Measurements from ENCODE around the gene ZNF655. TPM values are rescaled to one million over a fixed set of nuclear protein-coding genes. Genes with fewer than 3 reads are reported as not detected.

ZNF655 gene
- total and polyA plus RNA-seq, 2 of the 8 experiments (the other 6 are each of a cell fraction or from before 2014, with no cell fraction given) = 27.1 to 37.8 TPM

DNA sequence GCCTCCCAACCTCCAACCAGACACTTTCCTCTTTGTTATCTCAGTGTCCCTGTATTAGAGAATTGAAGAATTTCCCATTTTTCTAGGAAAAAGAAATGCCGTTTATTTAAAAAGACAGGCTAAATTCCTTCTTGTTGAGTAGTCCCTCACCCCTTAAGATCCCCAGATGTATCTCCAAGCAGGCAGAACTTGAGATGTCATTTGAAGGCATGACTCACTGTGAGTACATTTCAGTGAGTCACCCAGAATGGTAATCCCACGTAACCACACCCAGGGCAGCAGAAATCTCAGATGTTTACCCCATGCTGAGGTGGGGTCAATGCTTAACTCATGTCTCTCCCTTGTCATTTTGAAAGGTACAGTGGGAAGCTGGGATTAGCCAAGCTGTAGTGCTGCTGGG, 4.4 kb downstream of the ZNF655 start:
- Histone ChIP-seq H3K4me3 (ENCODE audit: extremely low read depth in 1 of 4, insufficient read depth in 2 of 4, low read depth in 3 of 4, low read length in 4 of 4) (no peak overlapping the region), H2BK120ac (replicated peaks; ENCODE audit: low read depth, low read length) (no peak overlapping the region), H3K23me2 (ENCODE audit: low read depth, low read length) (peaks cover under 1% of the 10 kb centered on the region; the same call in 1 of the 2 replicates), H3K23ac (ENCODE audit: insufficient read length) (no peak overlapping the region), H2BK20ac (ENCODE audit: low read length) (no peak overlapping the region), H3K4ac (replicated peaks; ENCODE audit: insufficient read length, low read depth, low read length) (no peak overlapping the region), H4K20me1 (replicated peaks in 1 of 2; ENCODE audit: control insufficient read depth in 1 of 2, insufficient read depth in 2 of 2, low read length in 2 of 2) (peaks cover 0 to 15% of the 10 kb centered on the region in 2 experiments), H3K56ac (replicated peaks; ENCODE audit: insufficient read length, low read depth, low read length) (no peak overlapping the region), H3K18ac (ENCODE audit: extremely low read depth, low read length) (no peak overlapping the region), H4K5ac (ENCODE audit: insufficient read length, low read depth, low read length) (no peak overlapping the region), H3K36me3 (ENCODE audit: control insufficient read depth in 2 of 4, insufficient read depth in 4 of 4, low read length in 3 of 4) (peaks cover 18 to 55% (median 37%) of the 10 kb centered on the region in 4 experiments), H2BK5ac (ENCODE audit: low read depth, low read length) (no peak overlapping the region), H2AK5ac (ENCODE audit: low read depth, low read length) (no peak overlapping the region), H4K91ac (replicated peaks; ENCODE audit: insufficient read length, low read length) (no peak overlapping the region), H3K79me2 (ENCODE audit: control insufficient read depth in 1 of 2, insufficient read depth in 2 of 2, low read length in 2 of 2) (peaks cover 5 to 32% of the 10 kb centered on the region in 2 experiments), H3K9me3 (ENCODE audit: insufficient read depth in 2 of 2, low read depth in 1 of 2, low read length in 1 of 2) (no peaks in the 10 kb centered on the region), H3K27me3 (replicated peaks in 1 of 4; ENCODE audit: control insufficient read depth in 3 of 4, extremely low read depth in 1 of 4, insufficient read depth in 3 of 4, low read length in 3 of 4) (no peaks in the 10 kb centered on the region), H3K4me2 (ENCODE audit: insufficient read depth in 1 of 2, low read depth in 2 of 2, low read length in 2 of 2) (no peak overlapping the region), H3K9ac (replicated peaks in 1 of 4; ENCODE audit: extremely low read depth in 1 of 4, low read depth in 3 of 4, low read length in 3 of 4) (no peak overlapping the region), H2BK12ac (ENCODE audit: low read depth, low read length) (no peak overlapping the region), H3K14ac (ENCODE audit: insufficient read length) (no peak overlapping the region), H2AFZ (ENCODE audit: low read length) (no peak overlapping the region), H3K79me1 (ENCODE audit: low read depth, low read length) (peaks cover 7% of the 10 kb centered on the region), H3K27ac (ENCODE audit: low read depth, low read length) (no peak overlapping the region), H3K4me1 (replicated peaks in 1 of 4; ENCODE audit: control insufficient read depth in 3 of 4, insufficient read depth in 4 of 4, low read length in 3 of 4) (peaks cover 0 to 2% (median 0%) of the 10 kb centered on the region in 4 experiments; a peak in 3 of 7 replicates), H4K8ac (ENCODE audit: extremely low read depth, insufficient read depth, low read length) (no peak overlapping the region), H2BK15ac (ENCODE audit: low read length) (no peak overlapping the region)
- no peak for DNase-seq (ENCODE audit: low read depth in 1 of 2, low spot score in 2 of 2)
- ChIA-PET CTCF (ENCODE audit: partially characterized antibody) (no interaction called here), POLR2A (ENCODE audit: partially characterized antibody) (interaction anchor here (0.9 to 1.6 kb wide), 3 partner anchors 10 to 66 kb away, joined by 3 to 4 read pairs (median 3); no protein-coding TSS in a partner anchor)
- FAIRE-seq = no peak
- no peak for TF ChIP-seq BRCA1 (IDR thresholded peaks at IDR 0.05; ENCODE audit: low read depth, low read length)
- TF ChIP-seq ZNF274 (IDR thresholded peaks at IDR 0.05; ENCODE audit: borderline replicate concordance, extremely low read depth, low read length) = no peak
- TF ChIP-seq SUZ12 (IDR thresholded peaks at IDR 0.05; ENCODE audit: low read length) = no peak
- no peak for TF ChIP-seq JUND (IDR thresholded peaks at IDR 0.05; ENCODE audit: low read length)
- no peak for TF ChIP-seq MAFK (IDR thresholded peaks at IDR 0.05; ENCODE audit: low read depth, low read length)
- 85% methylated on average over 2 of the region's 2 CpGs; no CpG with 5 or more reads in 1 of the 2 experiments for WGBS, 2 experiments (ENCODE audit: extremely low coverage in 1 of 2, insufficient coverage in 1 of 2, insufficient read length in 1 of 2, insufficient replicate concordance in 2 of 2, low coverage in 1 of 2, low lambda C conversion rate in 2 of 2, missing lambda C conversion rate in 1 of 2)

Data from H1 (cell line).